OCI-LY1 (cell line): ENCODE results near the gene FAIM2.

Experiments used
- EZH2 ChIP-seq: fragments of 200-600 bp; sonication (generic), shearing (Covaris generic); IDR thresholded peaks from 2 replicates; pipeline ENCODE4 v1.8.0; 2017; ENCODE audit warnings: borderline replicate concordance, mixed run types, mild to moderate bottlenecking, antibody characterized with exemption, low read length, moderate library complexity, mixed read lengths
- TF ChIP-seq, protein P1 (sequence below): fragments of 200-600 bp; sonication (generic), shearing (Covaris generic); IDR thresholded peaks from 2 replicates; pipeline ENCODE4 v1.5.1; 2017; ENCODE audit warnings: mild to moderate bottlenecking, antibody characterized with exemption, low read length, moderate library complexity, mixed read lengths

DNA sequence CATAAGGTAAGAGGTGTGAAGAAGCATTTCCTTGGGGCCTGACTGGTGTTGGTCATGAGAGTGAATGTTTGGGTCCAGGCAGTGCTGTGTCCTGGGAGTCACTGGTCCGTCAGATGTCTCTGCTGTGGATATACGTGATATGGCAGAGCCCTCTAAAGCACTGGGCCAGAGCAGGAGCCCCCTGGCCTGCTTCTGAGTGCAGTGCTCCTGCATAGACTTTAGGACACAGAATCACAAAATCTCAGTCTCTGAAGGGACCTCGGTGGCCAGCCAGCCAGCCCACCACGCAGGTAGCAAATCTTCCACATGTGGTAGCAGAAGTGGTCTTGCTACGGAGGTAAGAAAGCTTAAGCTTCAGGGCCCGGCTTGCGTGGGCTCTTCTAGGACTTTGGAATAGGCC lies 28.3 kb upstream of the FAIM2 start:
- TF ChIP-seq, protein P1, sequence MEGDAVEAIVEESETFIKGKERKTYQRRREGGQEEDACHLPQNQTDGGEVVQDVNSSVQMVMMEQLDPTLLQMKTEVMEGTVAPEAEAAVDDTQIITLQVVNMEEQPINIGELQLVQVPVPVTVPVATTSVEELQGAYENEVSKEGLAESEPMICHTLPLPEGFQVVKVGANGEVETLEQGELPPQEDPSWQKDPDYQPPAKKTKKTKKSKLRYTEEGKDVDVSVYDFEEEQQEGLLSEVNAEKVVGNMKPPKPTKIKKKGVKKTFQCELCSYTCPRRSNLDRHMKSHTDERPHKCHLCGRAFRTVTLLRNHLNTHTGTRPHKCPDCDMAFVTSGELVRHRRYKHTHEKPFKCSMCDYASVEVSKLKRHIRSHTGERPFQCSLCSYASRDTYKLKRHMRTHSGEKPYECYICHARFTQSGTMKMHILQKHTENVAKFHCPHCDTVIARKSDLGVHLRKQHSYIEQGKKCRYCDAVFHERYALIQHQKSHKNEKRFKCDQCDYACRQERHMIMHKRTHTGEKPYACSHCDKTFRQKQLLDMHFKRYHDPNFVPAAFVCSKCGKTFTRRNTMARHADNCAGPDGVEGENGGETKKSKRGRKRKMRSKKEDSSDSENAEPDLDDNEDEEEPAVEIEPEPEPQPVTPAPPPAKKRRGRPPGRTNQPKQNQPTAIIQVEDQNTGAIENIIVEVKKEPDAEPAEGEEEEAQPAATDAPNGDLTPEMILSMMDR = no peak
- no peak for TF ChIP-seq EZH2
